GM12878 (cell line): Measurements from ENCODE around the gene TATDN2. TPM values are rescaled to one million over a fixed set of nuclear protein-coding genes. Genes with fewer than 3 reads are reported as not detected.
A peak's percentile ranks its signal among the peaks of the same experiment; 100 is the strongest.

Experiments used
- BCL11A ChIP-seq: IDR thresholded peaks from 2 replicates; pipeline ENCODE4 v1.6.1; 2011; ENCODE audit warnings: low read depth, low read length
- CBFB ChIP-seq: IDR thresholded peaks from 2 replicates; pipeline ENCODE4 v1.6.1; 2016; ENCODE audit warnings: antibody characterized with exemption, low read depth
- EP300 ChIP-seq, 2 experiments: fragments of 150-350 bp in 1 of 2; IDR thresholded peaks; 2 replicates each; pipeline ENCODE4 v1.6.1; 2011 to 2012; ENCODE audit warnings: low read depth in 2 of 2, low read length in 2 of 2, borderline replicate concordance in 1 of 2, improper control_type of control experiment in 1 of 2, inconsistent platforms in 1 of 2; ENCODE audit not compliant: control insufficient read depth in 1 of 2
- FOXM1 ChIP-seq: IDR thresholded peaks from 2 replicates; pipeline ENCODE4 v1.6.1; 2012; ENCODE audit warnings: low read depth, mild to moderate bottlenecking, inconsistent platforms, low read length, moderate library complexity
- HDAC2 ChIP-seq: fragments of 200-600 bp; sonication (generic); IDR thresholded peaks from 2 replicates; pipeline ENCODE4 v1.6.1; 2017
- IRF4 ChIP-seq: IDR thresholded peaks from 2 replicates; pipeline ENCODE4 v1.6.1; 2011; ENCODE audit warnings: low read depth, low read length
- JUNB ChIP-seq: IDR thresholded peaks from 2 replicates; pipeline ENCODE4 v1.6.1; 2016; ENCODE audit warnings: antibody characterized with exemption, mild to moderate bottlenecking
- JUND ChIP-seq: IDR thresholded peaks from 2 replicates; pipeline ENCODE4 v1.6.1; 2012; ENCODE audit warnings: low read depth, mild to moderate bottlenecking, low read length, improper control_type of control experiment, moderate library complexity
- MYB ChIP-seq: fragments of 150-350 bp; IDR thresholded peaks from 2 replicates; pipeline ENCODE4 v1.6.1; 2014; ENCODE audit warnings: mild to moderate bottlenecking, low read depth, low read length, borderline replicate concordance
- NFIC ChIP-seq: IDR thresholded peaks from 2 replicates; pipeline ENCODE4 v1.6.1; 2012; ENCODE audit warnings: low read depth, mild to moderate bottlenecking, inconsistent platforms, low read length, moderate library complexity
- PML ChIP-seq: IDR thresholded peaks from 2 replicates; pipeline ENCODE4 v1.6.1; 2012; ENCODE audit warnings: low read length, inconsistent platforms
- POLR2A ChIP-seq: IDR thresholded peaks from 2 replicates; pipeline ENCODE4 v1.6.1; 2011; ENCODE audit warnings: low read depth, mild to moderate bottlenecking, low read length
- POLR2AphosphoS2 ChIP-seq: IDR thresholded peaks from 2 replicates; pipeline ENCODE4 v1.6.1; 2011; ENCODE audit warnings: low read depth, mild to moderate bottlenecking, low read length, improper control_type of control experiment, moderate library complexity
- RAD21 ChIP-seq: IDR thresholded peaks from 2 replicates; pipeline ENCODE4 v1.6.1; 2011; ENCODE audit warnings: mild to moderate bottlenecking, low read depth, low read length, moderate library complexity; ENCODE audit not compliant: insufficient read depth
- SREBF1 ChIP-seq: IDR thresholded peaks from 2 replicates; pipeline ENCODE4 v1.6.1; 2012; ENCODE audit warnings: mild to moderate bottlenecking, low read length
- ZNF207 ChIP-seq: fragments of 450-650 bp; IDR thresholded peaks from 2 replicates; pipeline ENCODE4 v1.6.1; 2014; ENCODE audit warnings: antibody characterized with exemption, mild to moderate bottlenecking, borderline replicate concordance
- ZNF217 ChIP-seq: fragments of 450-650 bp; IDR thresholded peaks from 2 replicates; pipeline ENCODE4 v1.6.1; 2017; ENCODE audit warnings: antibody characterized with exemption, mild to moderate bottlenecking
- ZSCAN29 ChIP-seq: fragments of 450-650 bp; IDR thresholded peaks from 2 replicates; pipeline ENCODE4 v1.6.1; 2017; ENCODE audit warnings: mild to moderate bottlenecking, moderate library complexity
- polyA plus RNA-seq, 11 experiments: library from polyadenylated mRNA; depleted of rRNA in 4 of 11; unstranded in 6 of 11; stranded (reverse) in 5 of 11; fragments of >200 nt; fragmentation: Nextera tagmentation in 4 of 11; fragmentation: Illumina TruSeq in 1 of 11; extraction: Ambion mirVana in 4 of 11; extraction: Trizol in 1 of 11; gene quantifications; 1 replicate in 1 of 11; 2 replicates in 10 of 11; pipeline versions ENCODE4 v1.2.1 to v1.2.3, GENCODE V29; 2011 to 2016; ENCODE audit warnings: inconsistent platforms in 2 of 11, missing spikeins in 2 of 11, low read depth in 1 of 11
- total RNA-seq, 4 experiments: library from RNA; depleted of rRNA in 3 of 4; stranded (reverse); fragments of >200 nt in 3 of 4; fragmentation: Illumina TruSeq in 1 of 4; extraction: Trizol in 1 of 4; gene quantifications; 2 replicates each; pipeline versions ENCODE4 v1.2.1 to v1.2.3, GENCODE V29; 2013 to 2021
- TF ChIP-seq, protein P1 (sequence below): fragments of 450-650 bp; IDR thresholded peaks from 2 replicates; pipeline ENCODE4 v1.6.1; 2017; ENCODE audit warnings: antibody characterized with exemption, mild to moderate bottlenecking, moderate library complexity
- TF ChIP-seq, protein P2 (sequence below), 3 experiments: IDR thresholded peaks in 2 of 3; conservative IDR thresholded peaks in 1 of 3; 2 replicates each; pipeline ENCODE4 v1.5.1; 2011; ENCODE audit warnings: low read depth in 3 of 3, low read length in 3 of 3, mild to moderate bottlenecking in 3 of 3, control low read depth in 2 of 3, moderate library complexity in 2 of 3, inconsistent platforms in 1 of 3, mixed read lengths in 1 of 3; ENCODE audit not compliant: control insufficient read depth in 2 of 3, insufficient read depth in 1 of 3; ENCODE audit errors: extremely low read depth in 1 of 3
- TF ChIP-seq, protein P3 (sequence below): fragments of 450-650 bp; IDR thresholded peaks from 2 replicates; pipeline ENCODE4 v1.6.1; 2018; ENCODE audit warnings: borderline replicate concordance, mild to moderate bottlenecking; ENCODE audit not compliant: partially characterized antibody
- TF ChIP-seq, protein P4 (sequence below): fragments of 450-650 bp; IDR thresholded peaks from 2 replicates; pipeline ENCODE4 v1.6.1; 2016; ENCODE audit warnings: mild to moderate bottlenecking

The TATDN2 gene
- total and polyA plus RNA-seq, 10 of the 15 experiments (the other 5 are each of a cell fraction or from before 2014, with no cell fraction given): 4.2 to 36.5 (median 15.8) TPM

DNA sequence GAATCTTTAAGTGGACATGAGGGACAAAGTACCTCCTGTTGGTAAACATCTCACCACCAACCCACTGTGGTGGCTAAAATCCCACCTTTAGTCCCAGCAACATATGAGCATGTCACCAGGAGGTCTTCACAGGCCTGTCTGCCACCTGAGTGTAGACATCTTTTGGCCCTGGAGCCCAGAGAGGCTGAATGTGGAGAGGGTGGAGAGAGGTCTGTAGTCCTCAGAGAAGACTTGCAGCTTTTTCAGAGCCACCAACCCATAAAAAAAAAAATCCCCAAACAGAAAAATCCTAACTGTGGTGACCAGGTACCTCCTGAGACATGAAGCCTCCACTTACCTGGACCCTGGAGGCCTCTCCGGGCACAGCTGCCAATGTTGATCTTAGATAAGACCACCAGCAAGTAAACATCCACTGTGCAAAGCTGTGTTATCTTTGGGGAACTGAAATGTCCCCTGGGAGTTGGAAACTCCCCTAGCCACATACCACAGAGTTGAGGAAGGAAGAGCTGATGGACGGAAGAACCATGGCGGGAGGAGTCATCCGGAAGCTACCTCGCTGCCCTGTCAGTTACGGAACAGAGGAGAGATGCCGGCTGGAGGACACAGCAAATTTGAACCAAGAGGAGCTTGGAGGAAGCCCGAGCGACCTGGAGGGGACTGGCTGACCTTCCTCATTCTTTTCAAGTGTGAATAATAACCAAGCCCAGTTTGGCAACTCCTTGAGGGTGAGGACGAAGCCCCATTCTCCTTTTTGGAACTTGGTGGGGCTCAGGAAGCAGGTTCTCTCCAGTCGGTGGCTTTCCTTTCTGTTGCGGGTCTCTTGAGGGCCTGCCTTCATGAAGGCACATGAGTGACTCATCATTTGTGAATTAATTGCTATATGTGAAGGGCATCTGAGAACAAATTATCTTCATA, 44.5 kb downstream of the TATDN2 start, which contains the start of gene GHRL (continued):
- TF ChIP-seq BCL11A (no peak), JUNB (no peak), PML (peak; percentile 76), JUND (no peak), POLR2A (peak; percentile 56), EP300 (IDR thresholded peaks at IDR 0.05; ENCODE audit: borderline replicate concordance in 1 of 2, control insufficient read depth in 1 of 2, low read depth in 2 of 2, low read length in 2 of 2) (peak; percentile 26 to 50; a peak in 2 of 4 replicates), RAD21 (no peak), NFIC (peak; percentile 64; the same call in 1 of the 2 replicates), CBFB (peak; percentile 91), SREBF1 (no peak), ZNF217 (no peak), FOXM1 (peak; percentile 66; the same call in 1 of the 2 replicates), ZSCAN29 (no peak), ZNF207 (no peak), IRF4 (peak; percentile 52; the same call in 1 of the 2 replicates), MYB (no peak), HDAC2 (no peak), POLR2AphosphoS2 (peak; percentile 41; the same call in 1 of the 2 replicates)
- TF ChIP-seq, protein P1, sequence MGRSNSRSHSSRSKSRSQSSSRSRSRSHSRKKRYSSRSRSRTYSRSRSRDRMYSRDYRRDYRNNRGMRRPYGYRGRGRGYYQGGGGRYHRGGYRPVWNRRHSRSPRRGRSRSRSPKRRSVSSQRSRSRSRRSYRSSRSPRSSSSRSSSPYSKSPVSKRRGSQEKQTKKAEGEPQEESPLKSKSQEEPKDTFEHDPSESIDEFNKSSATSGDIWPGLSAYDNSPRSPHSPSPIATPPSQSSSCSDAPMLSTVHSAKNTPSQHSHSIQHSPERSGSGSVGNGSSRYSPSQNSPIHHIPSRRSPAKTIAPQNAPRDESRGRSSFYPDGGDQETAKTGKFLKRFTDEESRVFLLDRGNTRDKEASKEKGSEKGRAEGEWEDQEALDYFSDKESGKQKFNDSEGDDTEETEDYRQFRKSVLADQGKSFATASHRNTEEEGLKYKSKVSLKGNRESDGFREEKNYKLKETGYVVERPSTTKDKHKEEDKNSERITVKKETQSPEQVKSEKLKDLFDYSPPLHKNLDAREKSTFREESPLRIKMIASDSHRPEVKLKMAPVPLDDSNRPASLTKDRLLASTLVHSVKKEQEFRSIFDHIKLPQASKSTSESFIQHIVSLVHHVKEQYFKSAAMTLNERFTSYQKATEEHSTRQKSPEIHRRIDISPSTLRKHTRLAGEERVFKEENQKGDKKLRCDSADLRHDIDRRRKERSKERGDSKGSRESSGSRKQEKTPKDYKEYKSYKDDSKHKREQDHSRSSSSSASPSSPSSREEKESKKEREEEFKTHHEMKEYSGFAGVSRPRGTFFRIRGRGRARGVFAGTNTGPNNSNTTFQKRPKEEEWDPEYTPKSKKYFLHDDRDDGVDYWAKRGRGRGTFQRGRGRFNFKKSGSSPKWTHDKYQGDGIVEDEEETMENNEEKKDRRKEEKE: no peak
- TF ChIP-seq, protein P2, sequence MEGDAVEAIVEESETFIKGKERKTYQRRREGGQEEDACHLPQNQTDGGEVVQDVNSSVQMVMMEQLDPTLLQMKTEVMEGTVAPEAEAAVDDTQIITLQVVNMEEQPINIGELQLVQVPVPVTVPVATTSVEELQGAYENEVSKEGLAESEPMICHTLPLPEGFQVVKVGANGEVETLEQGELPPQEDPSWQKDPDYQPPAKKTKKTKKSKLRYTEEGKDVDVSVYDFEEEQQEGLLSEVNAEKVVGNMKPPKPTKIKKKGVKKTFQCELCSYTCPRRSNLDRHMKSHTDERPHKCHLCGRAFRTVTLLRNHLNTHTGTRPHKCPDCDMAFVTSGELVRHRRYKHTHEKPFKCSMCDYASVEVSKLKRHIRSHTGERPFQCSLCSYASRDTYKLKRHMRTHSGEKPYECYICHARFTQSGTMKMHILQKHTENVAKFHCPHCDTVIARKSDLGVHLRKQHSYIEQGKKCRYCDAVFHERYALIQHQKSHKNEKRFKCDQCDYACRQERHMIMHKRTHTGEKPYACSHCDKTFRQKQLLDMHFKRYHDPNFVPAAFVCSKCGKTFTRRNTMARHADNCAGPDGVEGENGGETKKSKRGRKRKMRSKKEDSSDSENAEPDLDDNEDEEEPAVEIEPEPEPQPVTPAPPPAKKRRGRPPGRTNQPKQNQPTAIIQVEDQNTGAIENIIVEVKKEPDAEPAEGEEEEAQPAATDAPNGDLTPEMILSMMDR (IDR thresholded peaks at IDR 0.05 in 2 of 3, conservative IDR thresholded peaks at IDR 0.05 in 1 of 3; ENCODE audit: control insufficient read depth in 2 of 3, extremely low read depth in 1 of 3, insufficient read depth in 1 of 3, low read depth in 3 of 3, low read length in 3 of 3): no peak
- TF ChIP-seq, protein P3, sequence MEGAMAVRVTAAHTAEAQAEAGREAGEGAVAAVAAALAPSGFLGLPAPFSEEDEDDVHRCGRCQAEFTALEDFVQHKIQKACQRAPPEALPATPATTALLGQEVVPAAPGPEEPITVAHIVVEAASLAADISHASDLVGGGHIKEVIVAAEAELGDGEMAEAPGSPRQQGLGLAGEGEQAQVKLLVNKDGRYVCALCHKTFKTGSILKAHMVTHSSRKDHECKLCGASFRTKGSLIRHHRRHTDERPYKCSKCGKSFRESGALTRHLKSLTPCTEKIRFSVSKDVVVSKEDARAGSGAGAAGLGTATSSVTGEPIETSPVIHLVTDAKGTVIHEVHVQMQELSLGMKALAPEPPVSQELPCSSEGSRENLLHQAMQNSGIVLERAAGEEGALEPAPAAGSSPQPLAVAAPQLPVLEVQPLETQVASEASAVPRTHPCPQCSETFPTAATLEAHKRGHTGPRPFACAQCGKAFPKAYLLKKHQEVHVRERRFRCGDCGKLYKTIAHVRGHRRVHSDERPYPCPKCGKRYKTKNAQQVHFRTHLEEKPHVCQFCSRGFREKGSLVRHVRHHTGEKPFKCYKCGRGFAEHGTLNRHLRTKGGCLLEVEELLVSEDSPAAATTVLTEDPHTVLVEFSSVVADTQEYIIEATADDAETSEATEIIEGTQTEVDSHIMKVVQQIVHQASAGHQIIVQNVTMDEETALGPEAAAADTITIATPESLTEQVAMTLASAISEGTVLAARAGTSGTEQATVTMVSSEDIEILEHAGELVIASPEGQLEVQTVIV: no peak
- TF ChIP-seq, protein P4, sequence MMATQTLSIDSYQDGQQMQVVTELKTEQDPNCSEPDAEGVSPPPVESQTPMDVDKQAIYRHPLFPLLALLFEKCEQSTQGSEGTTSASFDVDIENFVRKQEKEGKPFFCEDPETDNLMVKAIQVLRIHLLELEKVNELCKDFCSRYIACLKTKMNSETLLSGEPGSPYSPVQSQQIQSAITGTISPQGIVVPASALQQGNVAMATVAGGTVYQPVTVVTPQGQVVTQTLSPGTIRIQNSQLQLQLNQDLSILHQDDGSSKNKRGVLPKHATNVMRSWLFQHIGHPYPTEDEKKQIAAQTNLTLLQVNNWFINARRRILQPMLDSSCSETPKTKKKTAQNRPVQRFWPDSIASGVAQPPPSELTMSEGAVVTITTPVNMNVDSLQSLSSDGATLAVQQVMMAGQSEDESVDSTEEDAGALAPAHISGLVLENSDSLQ: peak; percentile 91
